Left ventricle myocardium inferior (tissue), 1 donor: ENCODE measurements around the gene MRGPRX4. TPM values are rescaled to one million over a fixed set of nuclear protein-coding genes. Genes with fewer than 3 reads are reported as not detected.

Experiments used
- DNase-seq: peaks from one replicate; pipeline ENCODE4 v3.0.0-alpha.2; 2020
- H3K27ac ChIP-seq: fragments of 200-600 bp; replicated peaks from 2 replicates; pipeline ENCODE4 v1.8.0; 2021
- H3K27me3 ChIP-seq: fragments of 200-600 bp; 2 replicates; pipeline ENCODE4 v1.8.0; 2021; ENCODE audit warnings: low read depth
- H3K36me3 ChIP-seq: fragments of 200-600 bp; 2 replicates; pipeline ENCODE4 v1.8.0; 2021
- H3K4me1 ChIP-seq: fragments of 200-600 bp; 2 replicates; pipeline ENCODE4 v1.8.0; 2021
- H3K4me3 ChIP-seq: fragments of 200-600 bp; 2 replicates; pipeline ENCODE4 v1.8.0; 2021; ENCODE audit warnings: mild to moderate bottlenecking, moderate library complexity
- H3K9me3 ChIP-seq: fragments of 200-600 bp; replicated peaks from 2 replicates; pipeline ENCODE4 v1.8.0; 2021
- CTCF ChIP-seq: fragments of 200-600 bp; IDR thresholded peaks from 2 replicates; pipeline ENCODE4 v1.8.0; 2021; ENCODE audit warnings: antibody characterized with exemption, mild to moderate bottlenecking, borderline replicate concordance
- intact Hi-C: fragments of 100-400 bp; cut with micrococcal nuclease; formaldehyde crosslinking; loops from one replicate; pipeline ENCODE4 v1.11.0; 2022
- total RNA-seq: library from RNA; stranded (reverse); fragmentation: NEBNext Ultra II Directional; extraction: Animal tissue kit (Norgen Biotek cat#: 25700); gene quantifications from one replicate; pipeline ENCODE4 v1.2.1, GENCODE V29; 2021
- donor health status: DM: no; HTN: yes; CAD: no; lungs with severe emphysema.

MRGPRX4 gene
- total RNA-seq, 1 donor from 2014 or later: not detected

DNA sequence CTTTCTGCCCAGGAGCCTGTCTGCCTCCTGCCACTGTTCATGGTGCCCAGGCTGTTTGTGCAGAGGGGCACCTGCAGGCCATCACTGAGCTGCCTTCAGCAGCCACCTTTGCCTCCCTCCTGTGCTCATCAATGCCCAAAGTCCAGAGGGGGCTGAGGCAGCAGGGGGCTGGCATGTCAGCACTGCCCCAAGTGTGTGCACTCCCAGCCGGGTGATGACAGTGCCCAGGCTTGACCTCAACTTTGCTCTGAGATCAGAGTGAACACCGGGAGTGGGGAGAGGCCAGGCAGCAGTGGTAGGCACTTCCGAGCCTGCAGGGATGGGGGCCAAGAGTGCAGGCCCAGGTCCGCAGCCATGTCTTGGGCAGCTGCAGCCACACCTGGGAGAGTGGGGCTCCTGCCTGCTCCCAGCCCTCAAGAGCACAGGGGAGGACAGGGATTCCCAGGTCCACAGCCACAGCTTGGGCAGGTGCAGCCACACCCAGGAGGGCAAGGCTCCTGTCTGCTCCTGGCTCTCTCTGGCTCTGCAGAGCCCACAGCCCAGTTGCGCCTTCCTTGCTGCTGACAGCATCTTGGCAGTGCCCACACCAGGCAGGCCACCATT is 48.7 kb downstream of the MRGPRX4 start:
- Histone ChIP-seq H3K9me3 (peaks cover 17% of the 10 kb centered on the region), H3K27me3 (peaks cover 9% of the 10 kb centered on the region), H3K36me3 (no peaks in the 10 kb centered on the region), H3K4me3 (no peak overlapping the region), H3K4me1 (no peaks in the 10 kb centered on the region), H3K27ac (no peak overlapping the region)
- TF ChIP-seq CTCF: no peak
- intact Hi-C loops: no loop called here
- DNase-seq: no peak

DNA sequence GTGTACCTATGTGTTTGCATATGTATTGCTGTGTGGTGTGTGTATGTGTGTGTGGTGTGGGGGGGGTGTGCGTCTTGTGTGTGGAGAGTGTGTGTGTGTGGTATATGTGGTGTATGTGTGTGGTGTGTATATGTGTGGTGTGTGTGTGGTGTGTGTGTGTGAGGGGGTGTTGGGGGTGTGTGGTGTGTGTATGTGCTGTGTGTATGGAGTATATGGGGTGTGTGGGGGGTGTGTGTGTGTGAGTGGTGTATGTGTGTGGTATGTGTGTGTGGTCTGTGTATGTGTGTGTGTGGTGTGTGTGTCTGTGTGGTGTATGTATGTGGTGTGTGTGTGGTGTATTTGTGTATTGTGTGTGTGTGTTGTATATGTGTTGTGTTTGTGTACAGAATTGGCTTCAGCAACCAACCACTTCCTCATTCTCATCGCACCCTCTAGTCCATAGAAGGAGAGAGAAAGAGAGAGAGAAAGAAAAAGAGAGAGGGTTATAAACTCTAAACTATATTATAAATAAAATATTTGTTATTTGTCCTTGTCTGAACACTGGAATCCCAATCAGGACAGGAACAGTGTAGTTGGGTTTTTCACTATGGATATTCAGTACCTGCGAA is 50.3 kb downstream of the MRGPRX4 start:
- peaks cover 7% of the 10 kb centered on the region for H3K27me3 ChIP-seq
- no peak for DNase-seq
- intact Hi-C loops: no loop called here

More for the DNA sequence above, 50.3 kb downstream of the MRGPRX4 start:
- Histone ChIP-seq H3K4me1 (no peaks in the 10 kb centered on the region), H3K27ac (no peak overlapping the region), H3K4me3 (no peak overlapping the region), H3K36me3 (no peaks in the 10 kb centered on the region), H3K9me3 (peaks cover 13% of the 10 kb centered on the region)
- no peak for TF ChIP-seq CTCF

Other genes starting within 250 kb of the MRGPRX4 start
- 13.1 TPM for gene SERGEF, start 159.8 kb upstream of the MRGPRX4 start, total RNA-seq
- not detected for gene TPH1, start 126.6 kb upstream of the MRGPRX4 start, total RNA-seq
- gene SAAL1, start 66.8 kb upstream of the MRGPRX4 start, total RNA-seq: 6.8 TPM
- not detected for gene MRGPRX3, start 40.3 kb upstream of the MRGPRX4 start, total RNA-seq
- gene SAA4, start 64.0 kb downstream of the MRGPRX4 start, total RNA-seq: not detected
- gene SAA2, start 75.8 kb downstream of the MRGPRX4 start, total RNA-seq: 0.60 TPM
- gene SAA1, start 93.4 kb downstream of the MRGPRX4 start, total RNA-seq: not detected
- 11.5 TPM for gene HPS5, start 149.3 kb downstream of the MRGPRX4 start, total RNA-seq
- 24.3 TPM for gene GTF2H1, start 149.7 kb downstream of the MRGPRX4 start, total RNA-seq
- 332 TPM for gene LDHA, start 221.7 kb downstream of the MRGPRX4 start, total RNA-seq
- gene LDHC, start 239.5 kb downstream of the MRGPRX4 start, total RNA-seq: not detected